Measurements from ENCODE around the gene HSPBP1. TPM values are rescaled to one million over a fixed set of nuclear protein-coding genes. Genes with fewer than 3 reads are reported as not detected.
A peak's percentile ranks its signal among the peaks of the same experiment; 100 is the strongest.

HSPBP1 gene
- total RNA-seq, 1 experiment from 2014 or later: 35.0 TPM

- peak; percentile 57 for DNase-seq
- H3K9me2 ChIP-seq (replicated peaks; ENCODE audit: insufficient read depth, low read length): no peaks in the 10 kb centered on the region
- H3K4me3 ChIP-seq (ENCODE audit: low read length): no peak overlapping the region
- peaks cover 36% of the 10 kb centered on the region for H3K36me3 ChIP-seq (ENCODE audit: insufficient read depth, low read length)
- peak overlapping the region; percentile 26 for H3K4me2 ChIP-seq (ENCODE audit: low read depth, low read length, poor library complexity, severe bottlenecking)
- H3K27me3 ChIP-seq (ENCODE audit: low read length): no peaks in the 10 kb centered on the region
- peaks cover 63% of the 10 kb centered on the region for H4K20me1 ChIP-seq (ENCODE audit: insufficient read depth, low read depth, low read length)
- peak overlapping the region; percentile 46 for H3K9ac ChIP-seq (ENCODE audit: low read length)
- peak overlapping the region; percentile 98 for H3K27ac ChIP-seq (ENCODE audit: low read length)
- peaks cover 53% of the 10 kb centered on the region for H3K4me1 ChIP-seq (ENCODE audit: low read length)
- H3K9me3 ChIP-seq (ENCODE audit: low read length): no peaks in the 10 kb centered on the region
- H3K79me2 ChIP-seq (ENCODE audit: low read length): peaks cover 99% of the 10 kb centered on the region
- H2AFZ ChIP-seq (ENCODE audit: low read length): no peak overlapping the region
These were observed 28.4 kb downstream of the HSPBP1 start for GRCh38 chr19:55251341-55252081.

GRCh38 chr19:55250262-55251036, 29.5 kb downstream of the HSPBP1 start:
- Histone ChIP-seq H3K79me2 (ENCODE audit: low read length) (peaks cover 97% of the 10 kb centered on the region), H3K4me3 (ENCODE audit: low read length) (no peak overlapping the region), H3K9me2 (replicated peaks; ENCODE audit: insufficient read depth, low read length) (no peaks in the 10 kb centered on the region)

GRCh38 chr19:55249841-55250240, 30.1 kb downstream of the HSPBP1 start:
- peaks cover 44% of the 10 kb centered on the region for H3K36me3 ChIP-seq (ENCODE audit: insufficient read depth, low read length)
- H3K9me3 ChIP-seq (ENCODE audit: low read length): no peaks in the 10 kb centered on the region
- no peaks in the 10 kb centered on the region for H3K9me2 ChIP-seq (replicated peaks; ENCODE audit: insufficient read depth, low read length)
- H3K9ac ChIP-seq (ENCODE audit: low read length): no peak overlapping the region
- H2AFZ ChIP-seq (ENCODE audit: low read length): no peak overlapping the region
- no peak overlapping the region for H3K4me3 ChIP-seq (ENCODE audit: low read length)
- H4K20me1 ChIP-seq (ENCODE audit: insufficient read depth, low read depth, low read length): peaks cover 71% of the 10 kb centered on the region
- H3K27ac ChIP-seq (ENCODE audit: low read length): no peak overlapping the region
- H3K4me1 ChIP-seq (ENCODE audit: low read length): peaks cover 37% of the 10 kb centered on the region
- H3K27me3 ChIP-seq (ENCODE audit: low read length): no peaks in the 10 kb centered on the region
- H3K79me2 ChIP-seq (ENCODE audit: low read length): peaks cover 96% of the 10 kb centered on the region
- H3K4me2 ChIP-seq (ENCODE audit: low read depth, low read length, poor library complexity, severe bottlenecking): no peak overlapping the region
- no peak for DNase-seq

More at GRCh38 chr19:55250262-55251036, 29.5 kb downstream of the HSPBP1 start:
- Histone ChIP-seq H3K4me2 (ENCODE audit: low read depth, low read length, poor library complexity, severe bottlenecking) (no peak overlapping the region), H3K27me3 (ENCODE audit: low read length) (no peaks in the 10 kb centered on the region), H3K4me1 (ENCODE audit: low read length) (peaks cover 43% of the 10 kb centered on the region), H3K36me3 (ENCODE audit: insufficient read depth, low read length) (peaks cover 39% of the 10 kb centered on the region), H2AFZ (ENCODE audit: low read length) (no peak overlapping the region), H3K9me3 (ENCODE audit: low read length) (no peaks in the 10 kb centered on the region), H4K20me1 (ENCODE audit: insufficient read depth, low read depth, low read length) (peaks cover 66% of the 10 kb centered on the region), H3K27ac (ENCODE audit: low read length) (peak overlapping the region; percentile 98; the same call in 1 of the 2 replicates), H3K9ac (ENCODE audit: low read length) (no peak overlapping the region)
- no peak for DNase-seq

- peaks cover 82% of the 10 kb centered on the region for H4K20me1 ChIP-seq (ENCODE audit: insufficient read depth, low read depth, low read length)
- no peak for DNase-seq
- H3K27ac ChIP-seq (ENCODE audit: low read length): no peak overlapping the region
- H3K36me3 ChIP-seq (ENCODE audit: insufficient read depth, low read length): peaks cover 50% of the 10 kb centered on the region
- no peak overlapping the region for H3K4me2 ChIP-seq (ENCODE audit: low read depth, low read length, poor library complexity, severe bottlenecking)
- H2AFZ ChIP-seq (ENCODE audit: low read length): no peak overlapping the region
- no peaks in the 10 kb centered on the region for H3K9me3 ChIP-seq (ENCODE audit: low read length)
- no peaks in the 10 kb centered on the region for H3K9me2 ChIP-seq (replicated peaks; ENCODE audit: insufficient read depth, low read length)
- H3K4me1 ChIP-seq (ENCODE audit: low read length): peaks cover 25% of the 10 kb centered on the region
- H3K27me3 ChIP-seq (ENCODE audit: low read length): no peaks in the 10 kb centered on the region
- H3K79me2 ChIP-seq (ENCODE audit: low read length): peaks cover 97% of the 10 kb centered on the region
- H3K4me3 ChIP-seq (ENCODE audit: low read length): no peak overlapping the region
- no peak overlapping the region for H3K9ac ChIP-seq (ENCODE audit: low read length)
These were observed 31.2 kb downstream of the HSPBP1 start for GRCh38 chr19:55248704-55249103.

- Histone ChIP-seq H3K27me3 (ENCODE audit: low read length) (no peaks in the 10 kb centered on the region), H3K4me1 (ENCODE audit: low read length) (peaks cover 21% of the 10 kb centered on the region), H3K4me2 (ENCODE audit: low read depth, low read length, poor library complexity, severe bottlenecking) (no peak overlapping the region), H3K79me2 (ENCODE audit: low read length) (peaks cover 96% of the 10 kb centered on the region), H3K27ac (ENCODE audit: low read length) (no peak overlapping the region), H3K9me2 (replicated peaks; ENCODE audit: insufficient read depth, low read length) (no peaks in the 10 kb centered on the region), H2AFZ (ENCODE audit: low read length) (no peak overlapping the region), H3K9me3 (ENCODE audit: low read length) (no peaks in the 10 kb centered on the region), H3K9ac (ENCODE audit: low read length) (no peak overlapping the region), H3K36me3 (ENCODE audit: insufficient read depth, low read length) (peaks cover 50% of the 10 kb centered on the region), H3K4me3 (ENCODE audit: low read length) (no peak overlapping the region), H4K20me1 (ENCODE audit: insufficient read depth, low read depth, low read length) (peaks cover 85% of the 10 kb centered on the region)
- no peak for DNase-seq
These were observed 31.7 kb downstream of the HSPBP1 start for GRCh38 chr19:55248166-55248675.

- Histone ChIP-seq H3K4me1 (ENCODE audit: low read length) (peaks cover 15% of the 10 kb centered on the region), H3K27me3 (ENCODE audit: low read length) (no peaks in the 10 kb centered on the region), H3K36me3 (ENCODE audit: insufficient read depth, low read length) (peaks cover 47% of the 10 kb centered on the region), H3K27ac (ENCODE audit: low read length) (no peak overlapping the region), H3K4me3 (ENCODE audit: low read length) (no peak overlapping the region), H3K9me2 (replicated peaks; ENCODE audit: insufficient read depth, low read length) (no peaks in the 10 kb centered on the region), H3K79me2 (ENCODE audit: low read length) (peaks cover 92% of the 10 kb centered on the region), H3K9me3 (ENCODE audit: low read length) (no peaks in the 10 kb centered on the region), H3K9ac (ENCODE audit: low read length) (no peak overlapping the region), H3K4me2 (ENCODE audit: low read depth, low read length, poor library complexity, severe bottlenecking) (no peak overlapping the region), H4K20me1 (ENCODE audit: insufficient read depth, low read depth, low read length) (peaks cover 83% of the 10 kb centered on the region), H2AFZ (ENCODE audit: low read length) (no peak overlapping the region)
- no peak for DNase-seq
These were observed 32.2 kb downstream of the HSPBP1 start for GRCh38 chr19:55247621-55248099.

- Histone ChIP-seq H3K9me3 (ENCODE audit: low read length) (no peaks in the 10 kb centered on the region), H3K27ac (ENCODE audit: low read length) (no peak overlapping the region), H4K20me1 (ENCODE audit: insufficient read depth, low read depth, low read length) (peaks cover 89% of the 10 kb centered on the region), H3K36me3 (ENCODE audit: insufficient read depth, low read length) (peaks cover 51% of the 10 kb centered on the region), H3K4me2 (ENCODE audit: low read depth, low read length, poor library complexity, severe bottlenecking) (no peak overlapping the region), H3K9me2 (replicated peaks; ENCODE audit: insufficient read depth, low read length) (no peaks in the 10 kb centered on the region), H3K27me3 (ENCODE audit: low read length) (no peaks in the 10 kb centered on the region), H3K4me3 (ENCODE audit: low read length) (no peak overlapping the region), H3K9ac (ENCODE audit: low read length) (no peak overlapping the region), H3K4me1 (ENCODE audit: low read length) (peaks cover 6% of the 10 kb centered on the region), H2AFZ (ENCODE audit: low read length) (no peak overlapping the region), H3K79me2 (ENCODE audit: low read length) (peaks cover 91% of the 10 kb centered on the region)
- no peak for DNase-seq
These were observed 33.2 kb downstream of the HSPBP1 start for GRCh38 chr19:55246462-55247451.
